ENCODE measurements around the gene TLR7. TPM values are rescaled to one million over a fixed set of nuclear protein-coding genes. Genes with fewer than 3 reads are reported as not detected.

TLR7 gene
- polyA plus RNA-seq, 1 donor (not counting 4 experiments of a cell fraction or from before 2014, with no cell fraction given) = not detected

DNA sequence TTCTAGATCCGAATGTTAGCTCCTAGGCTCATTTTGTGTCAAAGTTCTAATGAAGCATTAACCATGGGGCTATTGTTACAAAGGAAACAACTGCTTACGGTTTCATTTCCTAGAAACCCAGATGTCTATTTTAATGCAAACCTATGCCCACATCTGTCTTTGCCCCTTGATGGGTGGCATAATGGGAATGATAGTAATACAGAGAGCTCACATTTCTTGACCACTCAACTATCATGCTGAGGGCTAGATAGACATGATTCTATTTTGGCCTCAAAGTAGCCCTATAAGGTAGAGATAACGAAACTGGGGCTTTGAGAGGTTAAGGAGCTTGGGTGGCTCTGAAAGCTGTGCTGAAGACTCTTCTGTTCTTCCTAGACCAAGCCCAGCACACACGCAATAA is 1.9 kb downstream of the TLR7 start:
- no peaks in the 10 kb centered on the region for H3K36me3 ChIP-seq (ENCODE audit: control insufficient read depth in 2 of 2, extremely low read depth in 1 of 2, insufficient read depth in 2 of 2, low read length in 2 of 2)
- H3K4me3 ChIP-seq (ENCODE audit: control insufficient read depth in 2 of 3, extremely low read depth in 1 of 3, insufficient read depth in 2 of 3, low read depth in 1 of 3, low read length in 3 of 3) = no peak overlapping the region
- no peak for DNase-seq (ENCODE audit: low read depth, low spot score)
- no peak overlapping the region for H3K4me2 ChIP-seq (ENCODE audit: control insufficient read depth, extremely low read depth, insufficient read depth, low read depth, low read length)
- H3K9me1 ChIP-seq (ENCODE audit: control insufficient read depth, extremely low read depth, insufficient read depth, low read length) = no peaks in the 10 kb centered on the region
- no peak overlapping the region for H3K9ac ChIP-seq (ENCODE audit: control insufficient read depth, extremely low read depth, insufficient read depth, low read length)
- TF ChIP-seq EZH2 (IDR thresholded peaks at IDR 0.05; ENCODE audit: low read length) = no peak
- TF ChIP-seq, protein P1, sequence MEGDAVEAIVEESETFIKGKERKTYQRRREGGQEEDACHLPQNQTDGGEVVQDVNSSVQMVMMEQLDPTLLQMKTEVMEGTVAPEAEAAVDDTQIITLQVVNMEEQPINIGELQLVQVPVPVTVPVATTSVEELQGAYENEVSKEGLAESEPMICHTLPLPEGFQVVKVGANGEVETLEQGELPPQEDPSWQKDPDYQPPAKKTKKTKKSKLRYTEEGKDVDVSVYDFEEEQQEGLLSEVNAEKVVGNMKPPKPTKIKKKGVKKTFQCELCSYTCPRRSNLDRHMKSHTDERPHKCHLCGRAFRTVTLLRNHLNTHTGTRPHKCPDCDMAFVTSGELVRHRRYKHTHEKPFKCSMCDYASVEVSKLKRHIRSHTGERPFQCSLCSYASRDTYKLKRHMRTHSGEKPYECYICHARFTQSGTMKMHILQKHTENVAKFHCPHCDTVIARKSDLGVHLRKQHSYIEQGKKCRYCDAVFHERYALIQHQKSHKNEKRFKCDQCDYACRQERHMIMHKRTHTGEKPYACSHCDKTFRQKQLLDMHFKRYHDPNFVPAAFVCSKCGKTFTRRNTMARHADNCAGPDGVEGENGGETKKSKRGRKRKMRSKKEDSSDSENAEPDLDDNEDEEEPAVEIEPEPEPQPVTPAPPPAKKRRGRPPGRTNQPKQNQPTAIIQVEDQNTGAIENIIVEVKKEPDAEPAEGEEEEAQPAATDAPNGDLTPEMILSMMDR (optimal IDR thresholded peaks at IDR 0.05 in 1 of 3, IDR thresholded peaks at IDR 0.05 in 1 of 3, conservative IDR thresholded peaks at IDR 0.05 in 1 of 3; ENCODE audit: extremely low read depth in 1 of 3, insufficient read depth in 2 of 3, low read length in 3 of 3) = no peak
- H3K4me1 ChIP-seq (ENCODE audit: control insufficient read depth, extremely low read depth, insufficient read depth, low read length) = no peaks in the 10 kb centered on the region
- H4K20me1 ChIP-seq (ENCODE audit: control insufficient read depth, extremely low read depth, insufficient read depth, low read length) = no peaks in the 10 kb centered on the region
- no peaks in the 10 kb centered on the region for H3K27me3 ChIP-seq (ENCODE audit: control insufficient read depth, extremely low read depth, insufficient read depth, low read length)
- H3K27ac ChIP-seq (ENCODE audit: control insufficient read depth, insufficient read depth, low read length) = no peak overlapping the region
- H2AFZ ChIP-seq (ENCODE audit: control insufficient read depth, low read length) = no peak overlapping the region
- no peaks in the 10 kb centered on the region for H3K79me2 ChIP-seq (ENCODE audit: control insufficient read depth, insufficient read depth, low read length)
- dilution Hi-C loops (cut with MboI; ENCODE audit: extremely low pct_ligation_motif_present, low sequenced_read_pairs) = no loop called here
- H3K9me3 ChIP-seq (ENCODE audit: control insufficient read depth, low read depth, low read length) = no peaks in the 10 kb centered on the region
- no peak for FAIRE-seq

DNA sequence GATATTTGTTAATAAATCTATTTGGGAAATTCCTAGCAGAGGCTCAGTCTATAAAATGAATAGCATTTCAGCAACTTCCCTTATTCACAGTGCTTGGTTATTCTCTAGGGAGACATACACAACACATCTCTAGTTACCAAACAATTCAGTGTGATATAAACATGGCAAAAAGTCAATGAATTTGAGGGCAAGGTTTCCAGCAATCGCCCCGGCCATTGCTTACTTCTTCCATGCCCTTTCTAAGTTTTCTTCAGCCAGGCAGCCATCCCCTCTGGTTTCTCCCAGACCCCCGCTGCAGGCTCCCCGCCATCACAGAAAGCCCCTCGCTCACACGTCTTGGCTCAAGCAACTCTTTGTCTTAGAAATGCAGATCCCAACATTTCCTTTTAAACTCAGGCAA is 4.4 kb downstream of the TLR7 start:
- Histone ChIP-seq H3K27ac (ENCODE audit: control insufficient read depth, insufficient read depth, low read length) (no peak overlapping the region), H3K9ac (ENCODE audit: control insufficient read depth, extremely low read depth, insufficient read depth, low read length) (no peak overlapping the region), H4K20me1 (ENCODE audit: control insufficient read depth, extremely low read depth, insufficient read depth, low read length) (no peaks in the 10 kb centered on the region), H2AFZ (ENCODE audit: control insufficient read depth, low read length) (no peak overlapping the region), H3K27me3 (ENCODE audit: control insufficient read depth, extremely low read depth, insufficient read depth, low read length) (no peaks in the 10 kb centered on the region), H3K9me1 (ENCODE audit: control insufficient read depth, extremely low read depth, insufficient read depth, low read length) (no peaks in the 10 kb centered on the region), H3K79me2 (ENCODE audit: control insufficient read depth, insufficient read depth, low read length) (no peaks in the 10 kb centered on the region), H3K36me3 (ENCODE audit: control insufficient read depth in 2 of 2, extremely low read depth in 1 of 2, insufficient read depth in 2 of 2, low read length in 2 of 2) (no peaks in the 10 kb centered on the region), H3K9me3 (ENCODE audit: control insufficient read depth, low read depth, low read length) (no peaks in the 10 kb centered on the region), H3K4me3 (ENCODE audit: control insufficient read depth in 2 of 3, extremely low read depth in 1 of 3, insufficient read depth in 2 of 3, low read depth in 1 of 3, low read length in 3 of 3) (no peak overlapping the region), H3K4me1 (ENCODE audit: control insufficient read depth, extremely low read depth, insufficient read depth, low read length) (no peaks in the 10 kb centered on the region), H3K4me2 (ENCODE audit: control insufficient read depth, extremely low read depth, insufficient read depth, low read depth, low read length) (no peak overlapping the region)
- DNase-seq (ENCODE audit: low read depth, low spot score) (no peak), FAIRE-seq (no peak)
- dilution Hi-C loops (cut with MboI; ENCODE audit: extremely low pct_ligation_motif_present, low sequenced_read_pairs) = no loop called here
- TF ChIP-seq, protein P1 (optimal IDR thresholded peaks at IDR 0.05 in 1 of 3, IDR thresholded peaks at IDR 0.05 in 1 of 3, conservative IDR thresholded peaks at IDR 0.05 in 1 of 3; ENCODE audit: extremely low read depth in 1 of 3, insufficient read depth in 2 of 3, low read length in 3 of 3) = no peak
- TF ChIP-seq EZH2 (IDR thresholded peaks at IDR 0.05; ENCODE audit: low read length) = no peak
